ENCODE measurements around the gene EVI2B.

- TF ChIP-seq CTCF (IDR thresholded peaks at IDR 0.05; ENCODE audit: insufficient read depth, low read length, poor library complexity, severe bottlenecking) (no peak), EZH2phosphoT487 (conservative IDR thresholded peaks at IDR 0.05; ENCODE audit: low read length) (no peak)
Measured at GRCh38 chr17:31310260-31310659, 3.6 kb downstream of the EVI2B start.

All from SU-DHL-6 (cell line).